Activated CD4-positive, alpha-beta T cell treated with anti-CD3 and anti-CD28 coated beads, Interleukin-2, amount 50 U/mL, for 1 hour (primary cell): ENCODE data around the gene GUCY2C.
"Not testable (repeated sequence)": the region's sequence is repeated elsewhere in the genome, so short reads cannot be mapped to it uniquely, and the experiment has no call there.

Source experiments
- DNase-seq: peaks from one replicate; pipeline ENCODE4 v3.0.0-alpha.2; 2020

GUCY2C gene

GRCh38 chr12:14696265-14696741 lies at the start of gene GUCY2C:
Gene GUCY2C (minus strand): TSS chr12:14696599. CDS start chr12:14696448, 151 bp downstream.
- no peak for DNase-seq

GRCh38 chr12:14743061-14743460 lies 46.7 kb upstream of the GUCY2C start:
- DNase-seq = no peak

GRCh38 chr12:14741942-14742341 lies 45.5 kb upstream of the GUCY2C start:
- no peak for DNase-seq

GRCh38 chr12:14741153-14741552 lies 44.8 kb upstream of the GUCY2C start:
- no peak for DNase-seq

- DNase-seq = not testable (repeated sequence)
Observed at GRCh38 chr12:14736441-14736840, 40.0 kb upstream of the GUCY2C start.

- no peak for DNase-seq
Observed at GRCh38 chr12:14731821-14732220, 35.4 kb upstream of the GUCY2C start.

GRCh38 chr12:14729586-14729985 lies 33.2 kb upstream of the GUCY2C start:
- DNase-seq = no peak

GRCh38 chr12:14723763-14724162 lies 27.4 kb upstream of the GUCY2C start:
- DNase-seq = peak; percentile 52

- DNase-seq = peak; percentile 35
Observed at GRCh38 chr12:14716848-14717444, 20.5 kb upstream of the GUCY2C start.

- DNase-seq = no peak
Observed at GRCh38 chr12:14714437-14714836, 18.0 kb upstream of the GUCY2C start.

- DNase-seq = no peak
Observed at GRCh38 chr12:14710632-14711320, 14.4 kb upstream of the GUCY2C start.

- no peak for DNase-seq
Observed at GRCh38 chr12:14701809-14702568, 5.6 kb upstream of the GUCY2C start.

- no peak for DNase-seq
Observed at GRCh38 chr12:14700935-14701334, 4.5 kb upstream of the GUCY2C start.

GRCh38 chr12:14699923-14700322 lies 3.5 kb upstream of the GUCY2C start:
- no peak for DNase-seq

- DNase-seq = no peak
Observed at GRCh38 chr12:14698555-14698954, 2.2 kb upstream of the GUCY2C start.

GRCh38 chr12:14695715-14696141 lies 671 bp downstream of the GUCY2C start:
- DNase-seq = no peak

GRCh38 chr12:14694970-14695369 lies 1.4 kb downstream of the GUCY2C start:
- DNase-seq = no peak

GRCh38 chr12:14694145-14694714 lies 2.2 kb downstream of the GUCY2C start:
- no peak for DNase-seq

- DNase-seq = no peak
Observed at GRCh38 chr12:14693116-14693515, 3.3 kb downstream of the GUCY2C start.

GRCh38 chr12:14691560-14691959 lies 4.8 kb downstream of the GUCY2C start:
- DNase-seq = no peak

- no peak for DNase-seq
Observed at GRCh38 chr12:14689996-14690395, 6.4 kb downstream of the GUCY2C start.

GRCh38 chr12:14689144-14689543 lies 7.3 kb downstream of the GUCY2C start:
- no peak for DNase-seq

GRCh38 chr12:14682231-14682630 lies 14.2 kb downstream of the GUCY2C start:
- DNase-seq = not testable (repeated sequence)
